Neuronal stem cell (in vitro differentiated cells): ENCODE measurements around the gene GPRIN3.

Source experiments
- DNase-seq: peaks from one replicate; pipeline ENCODE4 v3.0.0-alpha.2; 2013; ENCODE audit warnings: low spot score
- H2AFZ ChIP-seq: one replicate; pipeline ENCODE4 v1.6.1; 2013; ENCODE audit warnings: mild to moderate bottlenecking, low read length, inconsistent platforms
- H2AK5ac ChIP-seq: 2 replicates; pipeline ENCODE4 v1.6.1; 2013; ENCODE audit warnings: low read depth, mild to moderate bottlenecking, inconsistent platforms, low read length, moderate library complexity, mixed read lengths
- H2BK120ac ChIP-seq: 2 replicates; pipeline ENCODE4 v1.6.1; 2013; ENCODE audit warnings: low read depth, mild to moderate bottlenecking, inconsistent platforms, low read length, moderate library complexity, mixed read lengths
- H2BK12ac ChIP-seq: one replicate; pipeline ENCODE4 v1.6.1; 2013; ENCODE audit warnings: low read length, inconsistent platforms
- H2BK15ac ChIP-seq: 2 replicates; pipeline ENCODE4 v1.6.1; 2013; ENCODE audit warnings: mild to moderate bottlenecking, low read length, inconsistent platforms, mixed read lengths
- H2BK5ac ChIP-seq: one replicate; pipeline ENCODE4 v1.6.1; 2013; ENCODE audit warnings: inconsistent platforms, mild to moderate bottlenecking, low read length, moderate library complexity
- H3K14ac ChIP-seq: one replicate; pipeline ENCODE4 v1.6.1; 2013; ENCODE audit warnings: low read length, inconsistent platforms
- H3K18ac ChIP-seq: 2 replicates; pipeline ENCODE4 v1.6.1; 2013; ENCODE audit warnings: low read length, inconsistent platforms
- H3K23ac ChIP-seq: 2 replicates; pipeline ENCODE4 v1.6.1; 2013; ENCODE audit warnings: low read depth, mild to moderate bottlenecking, mixed read lengths, low read length, inconsistent platforms; ENCODE audit not compliant: poor library complexity
- H3K27ac ChIP-seq: replicated peaks from 3 replicates; pipeline ENCODE4 v1.5.1; 2013; ENCODE audit warnings: low read length, inconsistent platforms
- H3K27me3 ChIP-seq, 3 experiments: 2 replicates each; pipeline ENCODE4 v1.6.1; 2013; ENCODE audit warnings: low read length in 3 of 3, mild to moderate bottlenecking in 2 of 3, inconsistent platforms in 1 of 3, low read depth in 1 of 3, mixed read lengths in 1 of 3, moderate library complexity in 1 of 3; ENCODE audit not compliant: control insufficient read depth in 3 of 3, insufficient read depth in 3 of 3
- H3K36me3 ChIP-seq, 2 donors: replicated peaks in 1 of 2; 2 replicates each; pipeline ENCODE4 v1.6.1; 2013; ENCODE audit warnings: low read length in 2 of 2; ENCODE audit not compliant: control insufficient read depth in 2 of 2, insufficient read depth in 2 of 2
- H3K4ac ChIP-seq: 2 replicates; pipeline ENCODE4 v1.6.1; 2013; ENCODE audit warnings: inconsistent platforms, mild to moderate bottlenecking, low read length, moderate library complexity
- H3K4me1 ChIP-seq, 2 donors: 1 replicate in 1 of 2; 2 replicates in 1 of 2; pipeline ENCODE4 v1.6.1; 2013; ENCODE audit warnings: low read length in 2 of 2, low read depth in 1 of 2; ENCODE audit not compliant: control insufficient read depth in 2 of 2, insufficient read depth in 1 of 2
- H3K4me2 ChIP-seq: one replicate; pipeline ENCODE4 v1.6.1; 2013; ENCODE audit warnings: mild to moderate bottlenecking, low read length, inconsistent platforms; ENCODE audit not compliant: insufficient read depth, poor library complexity, severe bottlenecking
- H3K4me3 ChIP-seq, 2 donors: 2 replicates each; pipeline ENCODE4 v1.5.1; 2013; ENCODE audit warnings: low read length in 2 of 2, mild to moderate bottlenecking in 2 of 2, inconsistent platforms in 1 of 2, moderate library complexity in 1 of 2
- H3K79me1 ChIP-seq: one replicate; pipeline ENCODE4 v1.6.1; 2013; ENCODE audit warnings: low read depth, mild to moderate bottlenecking, inconsistent platforms, low read length, moderate library complexity
- H3K9ac ChIP-seq: one replicate; pipeline ENCODE4 v1.6.1; 2013; ENCODE audit warnings: mild to moderate bottlenecking, low read depth, low read length, inconsistent platforms; ENCODE audit not compliant: poor library complexity
- H3K9me3 ChIP-seq, 2 donors: replicated peaks in 1 of 2; 2 replicates each; pipeline versions ENCODE3 to v1.6.1; 2013; ENCODE audit warnings: low read length in 2 of 2, mild to moderate bottlenecking in 2 of 2, inconsistent platforms in 1 of 2, low read depth in 1 of 2, mixed read lengths in 1 of 2, moderate library complexity in 1 of 2; ENCODE audit not compliant: control insufficient read depth in 2 of 2, insufficient read depth in 1 of 2
- H4K8ac ChIP-seq: one replicate; pipeline ENCODE4 v1.6.1; 2013; ENCODE audit warnings: low read depth, mild to moderate bottlenecking, inconsistent platforms, low read length, moderate library complexity
- H4K91ac ChIP-seq: one replicate; pipeline ENCODE4 v1.6.1; 2013; ENCODE audit warnings: low read length, low read depth, mild to moderate bottlenecking, inconsistent platforms; ENCODE audit not compliant: poor library complexity
- WGBS, 2 donors: extraction: QIAGEN DNeasy Blood & Tissue Kit; methylation state at CpG; one replicate each; pipeline ENCODE4 v1.1.7; 2013; ENCODE audit warnings: missing lambda C conversion rate in 2 of 2, mixed read lengths in 1 of 2; ENCODE audit not compliant: insufficient read length in 2 of 2, insufficient replicate concordance in 1 of 2; ENCODE audit errors: extremely low coverage in 2 of 2; 5-methylcytosine and 5-hydroxymethylcytosine counted together

The GPRIN3 gene

GRCh38 chr4:89296399-89296798 lies 11.2 kb downstream of the GPRIN3 start:
- H3K23ac ChIP-seq: no peak overlapping the region
- no peak overlapping the region for H3K4me2 ChIP-seq
- no peak overlapping the region for H3K9ac ChIP-seq
- H2AK5ac ChIP-seq: no peak overlapping the region
- no peak overlapping the region for H3K4ac ChIP-seq
- H2BK120ac ChIP-seq: no peak overlapping the region
- H3K79me1 ChIP-seq: no peaks in the 10 kb centered on the region
- H3K36me3 ChIP-seq: no peaks in the 10 kb centered on the region
- DNase-seq: no peak
- H4K91ac ChIP-seq: no peak overlapping the region
- H3K27me3 ChIP-seq: no peaks in the 10 kb centered on the region
- H2BK5ac ChIP-seq: no peak overlapping the region
- no peak overlapping the region for H2BK15ac ChIP-seq
- no peak overlapping the region for H3K4me3 ChIP-seq
- no CpG with 5 or more reads among the region's 1 CpG for WGBS, 2 donors
- no peak overlapping the region for H4K8ac ChIP-seq
- H3K27ac ChIP-seq: no peak overlapping the region
- no peaks in the 10 kb centered on the region for H3K4me1 ChIP-seq
- no peaks in the 10 kb centered on the region for H3K9me3 ChIP-seq
- H2AFZ ChIP-seq: no peak overlapping the region
- no peak overlapping the region for H3K14ac ChIP-seq
- no peak overlapping the region for H3K18ac ChIP-seq
- no peak overlapping the region for H2BK12ac ChIP-seq

- WGBS, 2 donors: no CpG with 5 or more reads among the region's 3 CpGs
- Histone ChIP-seq H3K4me1 (no peaks in the 10 kb centered on the region), H3K4me3 (no peak overlapping the region), H3K14ac (no peak overlapping the region), H4K8ac (no peak overlapping the region), H3K36me3 (no peaks in the 10 kb centered on the region), H3K9ac (no peak overlapping the region), H3K4ac (no peak overlapping the region), H3K18ac (no peak overlapping the region), H3K79me1 (no peaks in the 10 kb centered on the region), H2BK15ac (no peak overlapping the region), H2BK5ac (no peak overlapping the region), H3K4me2 (no peak overlapping the region), H3K9me3 (no peaks in the 10 kb centered on the region), H4K91ac (no peak overlapping the region), H3K23ac (no peak overlapping the region), H2BK12ac (no peak overlapping the region), H2AFZ (no peak overlapping the region), H3K27me3 (no peaks in the 10 kb centered on the region), H2AK5ac (no peak overlapping the region), H3K27ac (no peak overlapping the region), H2BK120ac (no peak overlapping the region)
- DNase-seq: no peak
Observed at GRCh38 chr4:89295415-89295927, 12.1 kb downstream of the GPRIN3 start.

- no peak overlapping the region for H3K23ac ChIP-seq
- no peaks in the 10 kb centered on the region for H3K9me3 ChIP-seq
- H3K18ac ChIP-seq: no peak overlapping the region
- no peak overlapping the region for H3K9ac ChIP-seq
- no peaks in the 10 kb centered on the region for H3K79me1 ChIP-seq
- H2BK12ac ChIP-seq: no peak overlapping the region
- no peak overlapping the region for H3K14ac ChIP-seq
- H2AK5ac ChIP-seq: no peak overlapping the region
- no peak overlapping the region for H2BK120ac ChIP-seq
- no peak overlapping the region for H2BK15ac ChIP-seq
- H3K4me1 ChIP-seq: no peaks in the 10 kb centered on the region
- H4K91ac ChIP-seq: no peak overlapping the region
- H3K4me3 ChIP-seq: no peak overlapping the region
- H3K4ac ChIP-seq: no peak overlapping the region
- no peaks in the 10 kb centered on the region for H3K27me3 ChIP-seq
- H3K36me3 ChIP-seq: no peaks in the 10 kb centered on the region
- WGBS, 2 donors: no CpG with 5 or more reads among the region's 5 CpGs
- no peak overlapping the region for H3K4me2 ChIP-seq
- no peak overlapping the region for H3K27ac ChIP-seq
- H2AFZ ChIP-seq: no peak overlapping the region
- no peak overlapping the region for H4K8ac ChIP-seq
- DNase-seq: no peak
- H2BK5ac ChIP-seq: no peak overlapping the region
Observed at GRCh38 chr4:89294573-89295269, 12.9 kb downstream of the GPRIN3 start.

GRCh38 chr4:89293299-89293698 lies 14.3 kb downstream of the GPRIN3 start:
- H2BK15ac ChIP-seq: no peak overlapping the region
- H3K18ac ChIP-seq: no peak overlapping the region
- no peak overlapping the region for H4K91ac ChIP-seq
- no peak overlapping the region for H3K9ac ChIP-seq
- no peaks in the 10 kb centered on the region for H3K36me3 ChIP-seq
- no peak overlapping the region for H2AFZ ChIP-seq
- no peak overlapping the region for H3K4me3 ChIP-seq
- H3K27me3 ChIP-seq: no peaks in the 10 kb centered on the region
- H2BK12ac ChIP-seq: no peak overlapping the region
- no peak overlapping the region for H2BK5ac ChIP-seq
- H2AK5ac ChIP-seq: no peak overlapping the region
- no peak overlapping the region for H4K8ac ChIP-seq
- no peak overlapping the region for H3K4me2 ChIP-seq
- H3K4me1 ChIP-seq: no peaks in the 10 kb centered on the region
- no peak overlapping the region for H3K27ac ChIP-seq
- no peak overlapping the region for H2BK120ac ChIP-seq
- H3K79me1 ChIP-seq: no peaks in the 10 kb centered on the region
- no CpG with 5 or more reads among the region's 4 CpGs for WGBS, 2 donors
- no peak overlapping the region for H3K4ac ChIP-seq
- H3K9me3 ChIP-seq: no peaks in the 10 kb centered on the region
- H3K23ac ChIP-seq: no peak overlapping the region
- no peak for DNase-seq
- H3K14ac ChIP-seq: no peak overlapping the region
